Omental fat pad (tissue), 4 donors: Measurements from ENCODE around the gene XIRP1. TPM values are rescaled to one million over a fixed set of nuclear protein-coding genes. Genes with fewer than 3 reads are reported as not detected.

Experiments used
- ATAC-seq: fragments of 150-250 bp; one replicate; pipeline ENCODE4 v1.9.1; 2016; ENCODE audit warnings: mild to moderate bottlenecking, moderate library complexity; ENCODE audit not compliant: low FRiP score
- DNase-seq: peaks from one replicate; pipeline ENCODE4 v3.0.0-alpha.2; 2019; ENCODE audit warnings: low spot score
- CTCF ChIP-seq, 3 donors: fragments of 450-650 bp; IDR thresholded peaks; one replicate each; pipeline ENCODE4 v1.5.1; 2016 to 2017; ENCODE audit warnings: antibody characterized with exemption in 3 of 3, mild to moderate bottlenecking in 3 of 3, moderate library complexity in 2 of 3
- total RNA-seq, 4 donors: library from RNA; depleted of rRNA; stranded (reverse); fragments of >200 nt; gene quantifications; one replicate each; pipeline ENCODE4 v1.1.0, GENCODE V29; 2016

The XIRP1 gene
- total RNA-seq, 4 donors from 2014 or later: 0.65 to 2.0 TPM; not detected in 2

- ATAC-seq: no peak
- no peak for TF ChIP-seq CTCF (IDR thresholded peaks at IDR 0.05)
- no peak for DNase-seq
Observed at GRCh38 chr3:39143051-39143885, 49.1 kb downstream of the XIRP1 start.

GRCh38 chr3:39142067-39142466, 50.3 kb downstream of the XIRP1 start:
- no peak for TF ChIP-seq CTCF (IDR thresholded peaks at IDR 0.05)
- ATAC-seq (no peak), DNase-seq (no peak)

GRCh38 chr3:39141171-39141995, 51.0 kb downstream of the XIRP1 start:
- DNase-seq (no peak), ATAC-seq (peak; percentile 49)
- TF ChIP-seq CTCF (IDR thresholded peaks at IDR 0.05): no peak

- no peak for DNase-seq
- TF ChIP-seq CTCF (IDR thresholded peaks at IDR 0.05): no peak
- no peak for ATAC-seq
Observed at GRCh38 chr3:39140341-39140971, 51.9 kb downstream of the XIRP1 start.

- no peak for TF ChIP-seq CTCF (IDR thresholded peaks at IDR 0.05)
- DNase-seq: no peak
- no peak for ATAC-seq
Observed at GRCh38 chr3:39139442-39139841, 53.0 kb downstream of the XIRP1 start.

GRCh38 chr3:39138804-39139415, 53.5 kb downstream of the XIRP1 start:
- ATAC-seq: no peak

More at GRCh38 chr3:39138804-39139415, 53.5 kb downstream of the XIRP1 start:
- no peak for DNase-seq
- TF ChIP-seq CTCF (IDR thresholded peaks at IDR 0.05): no peak
